Stimulated activated CD4-positive, alpha-beta T cell treated with anti-CD3 and anti-CD28 coated beads, TNF-alpha, amount 100 ng/mL, for 4 hours (primary cell): Measurements from ENCODE around the gene MARCO.

Experiments used
- DNase-seq, 3 experiments: peaks; one replicate each; pipeline ENCODE4 v3.0.0-alpha.2; 2020; ENCODE audit warnings: low read depth in 3 of 3

Gene MARCO, protein sequence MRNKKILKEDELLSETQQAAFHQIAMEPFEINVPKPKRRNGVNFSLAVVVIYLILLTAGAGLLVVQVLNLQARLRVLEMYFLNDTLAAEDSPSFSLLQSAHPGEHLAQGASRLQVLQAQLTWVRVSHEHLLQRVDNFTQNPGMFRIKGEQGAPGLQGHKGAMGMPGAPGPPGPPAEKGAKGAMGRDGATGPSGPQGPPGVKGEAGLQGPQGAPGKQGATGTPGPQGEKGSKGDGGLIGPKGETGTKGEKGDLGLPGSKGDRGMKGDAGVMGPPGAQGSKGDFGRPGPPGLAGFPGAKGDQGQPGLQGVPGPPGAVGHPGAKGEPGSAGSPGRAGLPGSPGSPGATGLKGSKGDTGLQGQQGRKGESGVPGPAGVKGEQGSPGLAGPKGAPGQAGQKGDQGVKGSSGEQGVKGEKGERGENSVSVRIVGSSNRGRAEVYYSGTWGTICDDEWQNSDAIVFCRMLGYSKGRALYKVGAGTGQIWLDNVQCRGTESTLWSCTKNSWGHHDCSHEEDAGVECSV

DNA sequence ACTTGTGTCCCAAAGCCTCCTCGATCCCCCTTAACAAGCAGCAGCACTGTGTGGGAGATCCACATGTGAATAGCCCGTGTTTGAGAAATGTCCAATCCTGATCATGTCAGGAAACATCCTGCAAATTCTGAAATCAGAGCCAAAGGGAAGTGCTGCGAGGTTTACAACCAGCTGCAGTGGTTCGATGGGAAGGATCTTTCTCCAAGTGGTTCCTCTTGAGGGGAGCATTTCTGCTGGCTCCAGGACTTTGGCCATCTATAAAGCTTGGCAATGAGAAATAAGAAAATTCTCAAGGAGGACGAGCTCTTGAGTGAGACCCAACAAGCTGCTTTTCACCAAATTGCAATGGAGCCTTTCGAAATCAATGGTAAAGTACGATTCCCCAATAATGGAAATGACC is at the start of gene MARCO:
TSS of gene MARCO (plus strand) at position 164 of the 400 bp plus-strand sequence. CDS start at position 271, 107 bp downstream.
- no peak for DNase-seq

DNA sequence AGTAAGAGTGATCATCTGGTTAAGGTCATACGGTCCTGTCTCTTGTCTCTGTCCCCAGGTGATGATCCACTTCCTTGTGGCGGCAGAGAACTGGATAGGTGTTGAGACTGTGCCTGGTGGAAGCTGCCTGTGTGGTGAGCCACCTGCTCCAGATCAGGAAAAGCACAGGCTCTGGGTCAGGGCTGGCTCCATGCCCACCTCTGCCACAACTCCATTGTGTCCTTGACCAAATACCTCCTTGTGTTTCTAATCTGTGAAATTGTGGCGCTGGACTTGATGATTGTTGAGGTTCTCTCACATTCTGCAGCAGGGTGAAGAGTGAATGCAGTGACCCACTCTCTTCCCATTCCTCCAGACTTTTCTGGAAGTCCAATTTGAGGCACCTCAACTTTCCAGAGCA is 48.9 kb upstream of the MARCO start:
- no peak for DNase-seq

DNA sequence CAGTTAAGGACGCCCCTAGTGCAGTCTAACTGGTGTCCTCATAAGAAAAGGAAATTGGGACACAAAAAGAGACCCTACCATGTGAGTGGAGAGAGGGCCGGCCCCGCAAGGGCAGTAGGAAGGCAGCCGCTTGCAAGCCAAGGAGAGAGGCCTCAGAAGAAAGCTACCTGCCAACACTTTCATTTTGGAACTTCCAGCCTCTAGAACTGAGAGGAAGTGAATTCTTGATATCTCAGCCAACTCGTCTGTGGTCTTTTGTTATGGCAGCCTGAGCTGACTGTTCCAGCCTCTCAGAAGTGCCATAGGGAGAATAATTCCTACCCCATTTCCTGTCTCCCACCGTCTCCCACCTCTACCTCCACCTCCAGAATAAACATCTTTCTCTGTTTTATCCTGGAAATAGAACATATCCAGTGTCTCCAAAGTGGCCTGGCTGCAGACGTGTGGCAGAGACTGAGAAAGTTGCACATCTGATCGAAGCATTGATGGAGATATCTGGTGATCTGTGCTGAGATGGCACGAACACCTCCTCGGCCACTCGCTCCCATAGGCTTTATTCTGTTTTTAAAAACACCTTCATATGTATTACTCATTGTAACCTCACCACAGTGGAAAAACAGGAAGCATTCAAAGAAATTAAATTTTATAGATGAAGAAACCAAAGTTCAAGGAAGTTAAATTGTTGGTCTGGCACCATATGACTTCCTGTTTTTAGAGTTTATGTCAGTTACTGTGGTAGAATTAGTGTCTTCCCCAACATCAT is 39.5 kb upstream of the MARCO start:
- DNase-seq, result no peak

DNA sequence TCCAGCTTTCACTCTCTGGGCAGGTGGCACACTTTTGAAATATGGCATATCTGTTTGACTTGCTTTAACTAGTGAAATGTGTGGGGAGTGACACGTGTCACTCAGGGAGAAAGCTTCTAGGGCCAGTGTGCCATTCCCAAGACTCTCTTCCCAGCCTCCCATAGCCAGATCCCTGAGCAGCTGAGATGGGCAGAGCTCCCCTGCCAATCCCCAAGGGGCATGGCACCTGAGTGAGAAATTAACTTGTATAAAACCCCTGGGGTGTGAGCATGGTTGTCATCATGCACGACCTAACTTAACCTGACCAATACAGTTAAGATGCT is 39.0 kb upstream of the MARCO start:
- no peak for DNase-seq

DNA sequence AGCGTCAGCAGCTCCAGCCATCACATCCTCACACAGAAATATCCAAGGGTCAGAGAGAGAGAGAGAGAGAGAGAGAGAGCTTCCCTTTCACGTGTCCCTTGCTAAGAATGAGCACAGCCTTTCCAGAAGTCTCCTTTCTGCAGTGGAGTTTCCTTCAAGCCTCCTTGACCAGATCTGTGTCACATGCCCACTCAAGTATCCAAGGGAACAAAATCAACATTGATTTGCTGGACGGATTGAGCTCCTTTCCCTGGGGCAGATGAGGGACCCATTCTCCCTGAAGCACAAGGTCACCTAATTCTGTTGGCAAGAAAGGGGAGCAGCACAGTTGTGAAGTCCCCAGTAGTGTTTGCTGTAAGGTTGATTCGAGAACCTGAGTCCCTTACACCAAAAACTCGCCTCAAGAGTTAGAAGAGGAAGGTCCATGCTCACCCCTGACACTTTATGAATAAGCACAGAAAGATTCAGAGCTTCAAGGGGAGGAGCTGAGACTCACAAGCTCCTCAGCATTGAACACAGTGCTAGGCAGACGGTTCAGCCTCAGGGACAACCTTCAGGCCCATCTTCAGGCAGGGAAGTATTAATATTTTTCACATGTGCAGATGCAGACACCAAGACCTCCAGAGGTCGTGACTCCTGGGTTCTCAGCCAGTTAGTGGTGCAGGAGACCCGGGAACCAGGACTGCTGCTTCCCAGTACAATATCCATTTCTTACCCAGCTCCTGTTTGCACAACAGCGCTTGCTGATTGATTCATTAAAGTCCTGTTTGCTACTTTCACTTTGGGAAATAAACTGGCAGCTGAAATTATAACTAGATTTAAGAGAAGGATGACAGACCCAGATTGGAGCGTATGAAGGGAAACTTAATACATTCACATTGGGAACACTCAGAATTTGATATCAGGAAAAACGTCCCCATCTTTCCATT is 38.2 kb upstream of the MARCO start:
- DNase-seq, result no peak

DNA sequence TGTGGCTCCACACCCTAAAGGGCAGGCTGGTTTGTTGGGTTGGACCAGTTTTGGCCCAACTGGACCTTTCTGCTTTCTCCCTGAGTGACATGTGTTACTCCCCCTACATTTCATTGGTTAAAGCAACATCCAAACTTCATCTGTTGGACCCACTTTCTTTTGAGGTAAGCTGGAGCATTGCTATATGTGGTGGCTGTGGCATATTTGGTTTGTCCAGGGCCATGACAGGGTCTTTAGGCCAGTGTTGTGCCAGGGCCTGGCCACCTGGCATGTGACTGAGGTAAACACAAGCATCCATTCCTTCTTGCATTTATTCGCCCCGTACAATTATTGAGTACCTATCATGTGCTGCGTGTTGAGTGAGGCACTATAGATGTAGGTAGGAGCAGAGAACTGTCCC is 36.8 kb upstream of the MARCO start:
- no peak for DNase-seq

DNA sequence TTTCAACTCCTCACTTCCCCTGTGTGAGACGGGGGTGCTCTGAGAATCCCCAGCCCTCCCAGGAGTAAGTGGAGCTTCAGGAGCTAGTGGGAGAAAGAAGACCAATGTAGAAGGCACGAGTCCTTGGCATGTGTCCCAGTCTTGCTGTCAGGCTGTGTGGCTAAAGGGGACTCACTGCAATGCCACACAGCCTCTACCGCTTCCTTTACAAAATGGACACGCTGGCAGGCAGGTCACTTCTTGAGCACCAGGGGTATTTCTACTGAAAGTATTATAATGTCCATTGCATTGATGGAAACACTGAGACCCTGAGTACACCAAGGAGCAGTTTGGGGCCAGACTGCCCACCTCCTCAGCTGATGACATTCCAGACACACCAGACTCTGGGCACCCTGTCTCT is 35.8 kb upstream of the MARCO start:
- no peak for DNase-seq

DNA sequence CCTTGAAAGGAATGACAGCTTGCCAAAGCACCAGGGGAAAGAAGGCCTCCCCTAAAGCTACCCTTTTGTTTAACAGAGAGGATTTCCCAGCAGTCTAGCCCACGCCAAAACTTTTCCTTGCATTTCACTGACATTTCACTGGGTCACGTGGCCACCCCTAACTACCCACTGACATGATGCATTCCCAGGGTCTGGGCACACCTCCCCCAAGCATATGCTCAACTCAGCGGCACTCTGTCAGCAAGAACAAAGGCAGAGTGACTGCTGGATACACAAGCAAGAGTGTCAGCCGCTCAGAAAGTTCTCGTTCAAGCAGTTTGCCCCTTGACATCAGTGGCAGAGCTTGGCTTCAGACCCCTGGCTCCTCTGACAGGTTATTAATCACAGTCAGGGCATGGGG is 34.2 kb upstream of the MARCO start:
- no peak for DNase-seq

DNA sequence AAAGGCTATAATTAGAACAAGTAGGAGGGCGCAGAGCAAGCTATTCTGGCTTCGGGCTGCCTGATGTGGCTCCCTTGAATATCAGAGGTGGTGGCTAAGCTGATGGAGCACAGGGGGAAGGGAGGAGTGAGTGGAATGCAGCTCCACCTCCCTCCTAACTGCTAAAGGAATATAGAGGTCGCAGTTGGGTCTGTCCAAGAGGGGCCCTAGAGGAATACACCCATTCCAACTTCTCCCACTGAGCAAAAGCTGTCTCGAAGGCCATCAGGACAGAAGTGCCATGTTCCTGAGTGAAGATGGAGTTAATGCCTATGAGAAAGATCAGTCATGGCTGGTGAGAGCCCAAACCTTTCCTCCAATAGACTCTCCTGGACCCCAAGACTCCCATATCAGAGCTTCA is 32.8 kb upstream of the MARCO start:
- DNase-seq, result no peak

DNA sequence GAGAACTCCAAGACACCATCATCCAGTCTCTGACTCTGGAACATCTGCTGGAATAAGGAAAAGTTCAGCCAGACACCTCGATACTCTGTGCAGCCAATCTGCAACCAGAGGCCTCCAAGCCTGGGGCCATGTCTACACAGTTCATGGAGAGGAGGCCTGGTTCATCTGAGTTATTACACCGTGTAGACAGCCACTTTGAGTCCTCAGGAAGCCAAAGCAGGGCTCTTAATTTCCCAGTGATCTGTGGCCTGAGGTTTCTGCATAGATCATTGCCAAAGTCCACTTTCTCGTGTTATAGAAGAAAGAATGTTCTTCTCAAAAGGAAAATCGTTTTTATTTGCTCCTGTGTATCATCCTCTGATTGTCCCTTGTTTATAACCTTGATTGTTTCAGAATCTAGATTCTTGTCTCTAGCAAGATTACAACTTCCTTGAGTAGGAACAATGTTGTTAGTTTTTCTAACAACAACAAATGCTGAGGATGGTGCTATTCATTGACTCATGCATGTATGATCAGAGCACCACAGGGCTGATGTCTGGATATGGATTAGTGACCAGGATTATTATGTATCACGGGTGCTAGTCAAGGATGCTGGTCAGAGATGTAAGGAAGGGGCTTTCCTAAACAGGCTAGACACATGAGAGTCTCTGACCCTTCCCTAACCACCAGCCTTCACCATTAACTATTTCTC is 30.7 kb upstream of the MARCO start:
- DNase-seq, result no peak

DNA sequence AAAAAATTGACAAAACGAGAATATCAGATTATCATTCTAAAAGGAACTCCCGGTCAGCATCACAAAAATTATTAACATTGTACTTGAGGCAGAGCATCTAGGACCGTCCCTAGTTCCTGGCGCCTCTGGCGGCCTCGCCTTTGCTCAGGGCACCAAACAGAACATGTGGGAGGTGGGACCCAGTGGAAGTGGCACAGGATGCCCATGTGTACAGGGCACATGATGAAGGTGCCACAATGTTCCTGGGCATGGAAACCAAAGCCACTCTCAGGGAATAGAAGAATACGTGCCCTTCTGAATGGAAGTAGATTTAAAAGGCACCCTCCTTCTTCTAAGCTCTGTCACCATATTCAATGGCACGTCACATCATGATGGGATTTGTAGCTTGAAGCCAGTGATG is 30.1 kb upstream of the MARCO start:
- DNase-seq, result no peak

DNA sequence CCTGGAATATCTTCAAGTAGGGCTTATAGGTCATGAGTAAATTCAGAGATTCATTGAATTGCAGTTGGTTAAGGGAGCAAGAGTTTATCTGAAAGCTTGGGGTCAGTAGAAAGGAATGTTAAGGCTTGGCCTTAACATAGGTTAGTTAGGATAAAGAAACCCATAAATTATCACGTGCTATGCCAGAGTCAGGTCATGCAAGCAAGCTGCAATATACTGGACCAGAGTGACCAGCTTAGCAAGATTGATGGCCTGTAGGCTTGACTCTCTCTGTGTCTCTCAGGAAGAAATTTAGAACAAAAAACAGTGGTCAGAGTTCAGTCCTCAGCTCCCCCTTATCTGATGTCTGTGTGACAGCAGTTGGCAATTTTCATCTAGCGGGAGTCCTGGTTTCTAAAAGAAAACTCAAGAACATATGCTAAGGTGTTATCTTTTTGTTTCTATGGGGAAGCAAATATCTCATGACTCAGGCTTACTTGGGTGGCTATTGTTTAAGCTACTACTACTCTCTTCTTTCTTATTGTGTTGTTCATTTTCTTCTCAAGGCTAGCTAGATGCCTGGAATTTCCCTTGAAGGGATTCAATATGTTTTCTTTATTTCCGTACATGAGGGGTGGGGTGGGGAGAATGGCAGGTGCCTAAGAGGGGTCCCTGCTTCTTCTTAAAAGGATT is 28.7 kb upstream of the MARCO start:
- DNase-seq, result no peak

DNA sequence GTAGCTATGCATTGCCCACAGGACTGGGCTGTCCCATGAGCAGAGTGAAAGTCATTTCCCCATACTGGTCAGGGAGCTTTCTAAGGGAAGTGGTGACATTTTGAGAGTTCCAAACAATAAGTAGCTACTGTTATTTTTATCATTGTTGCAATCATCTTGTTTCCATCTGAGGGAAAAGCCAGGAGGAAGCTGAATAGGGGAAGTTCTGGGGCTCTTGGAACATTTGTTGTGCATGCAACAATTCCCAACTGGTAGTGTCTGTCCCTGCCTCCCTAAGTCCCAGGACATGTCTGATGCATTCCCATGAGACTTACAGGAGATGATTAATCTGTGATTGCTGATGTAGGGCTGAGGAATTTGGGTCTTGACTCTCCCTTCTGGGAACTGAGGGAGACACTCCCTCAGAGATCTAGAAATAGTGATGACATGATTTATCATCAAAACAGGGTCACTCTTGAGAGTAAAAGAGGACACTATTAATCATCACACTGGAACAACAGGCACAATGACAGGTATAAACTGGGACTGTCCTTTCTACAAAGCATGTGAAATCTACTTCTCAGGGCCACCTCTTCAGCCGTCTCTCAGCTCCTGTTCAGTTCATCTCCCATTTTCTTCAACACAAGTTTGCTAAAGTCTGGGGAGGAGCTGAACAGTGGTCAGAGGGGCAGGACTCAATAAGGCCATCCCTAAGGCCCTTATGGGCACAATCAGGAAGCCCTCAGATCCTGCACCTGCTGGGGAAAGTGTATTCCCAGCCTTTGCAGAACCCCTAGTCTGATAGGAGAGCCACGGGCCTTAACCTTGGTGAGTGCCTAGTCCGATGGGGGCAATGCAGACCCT is 28.0 kb upstream of the MARCO start:
- no peak for DNase-seq

DNA sequence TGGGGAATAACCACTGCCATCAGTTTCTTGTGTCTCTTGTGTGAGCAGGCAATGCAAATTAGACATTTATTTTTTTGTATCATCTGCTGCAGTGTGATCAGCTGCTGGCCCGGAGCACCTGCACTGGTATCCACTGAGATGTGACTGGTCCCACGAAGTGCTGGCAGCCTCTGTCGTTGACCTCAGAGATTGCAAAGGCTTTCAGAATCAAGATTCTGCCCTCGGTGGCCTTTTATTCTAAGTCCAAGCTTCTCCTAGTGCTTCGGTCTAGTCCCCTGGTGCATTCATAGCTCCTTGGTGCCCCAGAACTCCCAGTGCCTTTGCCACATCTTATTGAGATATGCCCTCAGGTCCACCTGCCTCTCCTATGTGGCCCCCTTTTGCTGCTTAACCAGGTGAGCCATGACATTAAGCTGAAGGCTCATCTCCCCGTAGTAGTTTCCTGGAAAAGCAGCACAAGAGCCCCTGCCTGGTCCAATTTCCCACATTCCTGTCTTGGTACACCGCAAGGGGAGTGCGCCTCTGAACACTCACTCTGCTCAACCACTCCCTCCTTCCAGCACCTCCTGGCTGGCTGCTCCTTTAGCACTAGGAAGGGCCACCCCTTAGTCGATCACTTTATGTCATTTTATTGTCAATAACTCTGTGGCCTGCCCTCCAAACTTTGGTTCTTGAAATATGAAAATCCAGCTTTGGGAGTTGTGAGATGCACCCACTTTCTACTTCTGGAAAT is 27.1 kb upstream of the MARCO start:
- DNase-seq, result no peak

DNA sequence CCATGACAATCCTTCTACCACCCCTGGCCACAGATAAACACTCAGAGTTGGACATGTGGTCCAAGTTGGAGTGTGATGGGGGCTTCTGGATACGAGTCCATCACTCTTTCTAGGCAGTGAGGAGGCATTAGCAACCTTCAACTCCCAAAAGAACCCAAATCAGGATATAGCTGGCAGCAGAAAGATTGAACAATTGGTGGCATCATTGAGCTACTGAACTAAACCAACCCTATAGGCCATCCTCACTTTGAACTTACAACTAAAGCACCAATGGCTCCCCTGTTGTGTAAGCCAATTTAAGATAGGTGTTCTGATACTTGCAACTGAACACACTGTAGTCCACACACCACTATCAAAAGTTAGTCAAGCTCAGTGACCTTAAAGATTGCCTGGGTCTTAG is 24.0 kb upstream of the MARCO start:
- DNase-seq, result no peak

DNA sequence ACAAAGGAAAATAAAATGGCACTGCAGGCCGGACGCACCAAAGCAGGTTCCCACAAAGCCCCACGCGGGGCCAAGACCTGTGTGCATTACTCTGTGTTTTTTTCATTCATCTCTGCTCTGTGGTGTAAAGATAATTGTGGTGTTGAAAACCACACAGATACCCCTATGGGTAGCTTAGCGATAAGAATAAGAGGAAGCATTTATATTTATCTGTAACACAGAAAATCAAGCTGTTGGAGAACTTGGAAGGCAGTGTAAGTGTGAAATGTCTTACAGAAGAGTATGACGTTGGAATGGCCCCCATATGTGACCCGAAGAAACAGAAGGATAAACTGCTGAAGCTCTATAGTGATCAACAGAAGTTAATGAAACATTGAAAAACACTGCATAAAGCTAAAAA is 20.3 kb upstream of the MARCO start:
- no peak for DNase-seq

DNA sequence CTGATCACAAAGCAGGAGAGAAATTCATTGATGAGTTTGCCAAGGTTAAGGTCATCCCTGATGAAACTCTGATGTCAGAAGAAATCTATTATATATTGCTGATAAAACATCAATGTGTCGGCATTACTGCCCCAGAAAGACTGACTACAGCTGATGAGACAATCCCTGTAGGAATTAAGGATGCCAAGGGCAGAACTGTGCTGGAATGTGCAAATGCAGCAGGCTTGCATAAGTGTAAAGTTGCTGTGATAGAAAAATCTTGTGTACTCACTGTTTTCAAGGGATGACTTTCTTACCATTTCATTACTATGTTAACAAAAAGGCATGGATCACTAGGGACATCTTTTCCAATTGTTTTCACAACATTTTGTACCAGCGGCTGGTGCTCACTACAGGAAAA is 19.7 kb upstream of the MARCO start:
- DNase-seq, result no peak

DNA sequence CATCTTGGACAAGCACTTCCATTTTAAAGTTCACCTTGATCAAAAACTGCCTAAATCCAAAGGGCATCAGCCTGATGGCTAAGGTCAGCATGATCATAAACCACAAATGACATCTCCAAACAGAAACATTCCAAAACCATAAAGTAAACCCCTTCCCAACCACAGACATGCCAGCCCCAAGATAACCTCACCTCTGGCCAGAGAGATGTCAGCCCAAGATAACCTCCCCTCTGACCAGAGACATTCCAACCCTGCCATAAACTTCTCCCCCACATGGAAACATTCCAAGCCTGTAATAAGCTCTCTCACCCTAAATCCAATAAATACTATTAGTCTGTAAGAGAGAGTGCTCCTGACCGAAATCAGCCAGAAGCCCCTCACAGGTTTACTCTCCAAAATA is 18.6 kb upstream of the MARCO start:
- no peak for DNase-seq

DNA sequence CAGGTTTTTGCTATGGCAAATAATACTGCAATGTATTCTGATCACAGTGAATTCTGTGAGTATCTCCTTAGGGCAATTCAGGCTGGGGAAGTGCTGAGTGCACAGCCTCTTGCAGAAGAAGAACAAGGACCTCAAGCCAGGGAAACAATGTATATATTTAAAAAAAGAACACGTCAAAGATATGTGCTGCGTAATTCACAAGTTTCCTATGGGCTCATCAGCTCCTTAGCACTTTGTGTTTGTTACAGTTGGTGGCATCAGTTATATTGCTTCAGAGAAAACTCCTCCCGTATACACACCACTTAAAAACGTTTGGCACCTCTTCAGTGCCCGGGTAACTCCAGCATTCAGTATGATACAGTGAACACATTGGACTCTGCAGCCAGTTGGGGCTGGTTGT is 16.5 kb upstream of the MARCO start:
- DNase-seq, result no peak
